Measurements from ENCODE around the gene AP3M1. TPM values are rescaled to one million over a fixed set of nuclear protein-coding genes. Genes with fewer than 3 reads are reported as not detected.

Gene AP3M1
- total RNA-seq, 2 donors from 2014 or later, result 47.2 to 53.5 TPM

- DNase-seq, result no peak
- WGBS, 2 experiments (ENCODE audit: insufficient coverage in 1 of 2, insufficient read length in 1 of 2), result 86 to 89% methylated on average over 2 to 3 of the region's 3 CpGs
- no peaks in the 10 kb centered on the region for H3K4me1 Mint-ChIP-seq
- Histone ChIP-seq H3K9me3 (ENCODE audit: control insufficient read depth, low read length) (no peaks in the 10 kb centered on the region), H3K4me1 (ENCODE audit: control insufficient read depth, insufficient read depth, low read length) (no peaks in the 10 kb centered on the region), H3K27me3 (ENCODE audit: control insufficient read depth, insufficient read depth, low read length, poor library complexity, severe bottlenecking) (no peaks in the 10 kb centered on the region), H3K9ac (ENCODE audit: extremely low read depth, low read length, poor library complexity, severe bottlenecking) (no peak overlapping the region), H3K27ac (ENCODE audit: low read depth, low read length) (no peak overlapping the region), H3K4me3 (ENCODE audit: low read length) (no peak overlapping the region), H3K36me3 (ENCODE audit: control insufficient read depth, insufficient read depth, low read length) (peaks cover 95% of the 10 kb centered on the region)
- no peaks in the 10 kb centered on the region for H3K9me3 Mint-ChIP-seq
- no peak for TF ChIP-seq CTCF (conservative IDR thresholded peaks at IDR 0.05)
- H3K4me3 Mint-ChIP-seq, result no peak overlapping the region
- peak overlapping the region; percentile 11 for H3K27ac Mint-ChIP-seq
- peaks cover 87% of the 10 kb centered on the region for H3K36me3 Mint-ChIP-seq (ENCODE audit: low read depth)
- no peaks in the 10 kb centered on the region for H3K27me3 Mint-ChIP-seq (ENCODE audit: insufficient read depth)
These were observed 51.2 kb downstream of the AP3M1 start for GRCh38 chr10:74099420-74099819.

GRCh38 chr10:74097776-74098175, 52.9 kb downstream of the AP3M1 start:
- Mint-ChIP-seq H3K27ac (no peak overlapping the region), H3K36me3 (ENCODE audit: low read depth) (peaks cover 87% of the 10 kb centered on the region), H3K9me3 (no peaks in the 10 kb centered on the region), H3K4me1 (no peaks in the 10 kb centered on the region), H3K27me3 (ENCODE audit: insufficient read depth) (no peaks in the 10 kb centered on the region), H3K4me3 (no peak overlapping the region)
- Histone ChIP-seq H3K27ac (ENCODE audit: low read depth, low read length) (no peak overlapping the region), H3K4me1 (ENCODE audit: control insufficient read depth, insufficient read depth, low read length) (no peaks in the 10 kb centered on the region), H3K9ac (ENCODE audit: extremely low read depth, low read length, poor library complexity, severe bottlenecking) (no peak overlapping the region), H3K4me3 (ENCODE audit: low read length) (no peak overlapping the region), H3K27me3 (ENCODE audit: control insufficient read depth, insufficient read depth, low read length, poor library complexity, severe bottlenecking) (no peaks in the 10 kb centered on the region), H3K9me3 (ENCODE audit: control insufficient read depth, low read length) (no peaks in the 10 kb centered on the region), H3K36me3 (ENCODE audit: control insufficient read depth, insufficient read depth, low read length) (peaks cover 95% of the 10 kb centered on the region)
- TF ChIP-seq CTCF (conservative IDR thresholded peaks at IDR 0.05), result no peak
- 94 to 98% methylated on average over 6 to 9 of the region's 9 CpGs for WGBS, 2 experiments (ENCODE audit: insufficient coverage in 1 of 2, insufficient read length in 1 of 2)
- DNase-seq, result no peak

GRCh38 chr10:74096777-74097176, 53.9 kb downstream of the AP3M1 start:
- Histone ChIP-seq H3K9me3 (ENCODE audit: control insufficient read depth, low read length) (no peaks in the 10 kb centered on the region), H3K4me3 (ENCODE audit: low read length) (no peak overlapping the region), H3K9ac (ENCODE audit: extremely low read depth, low read length, poor library complexity, severe bottlenecking) (no peak overlapping the region), H3K4me1 (ENCODE audit: control insufficient read depth, insufficient read depth, low read length) (no peaks in the 10 kb centered on the region), H3K27ac (ENCODE audit: low read depth, low read length) (no peak overlapping the region), H3K27me3 (ENCODE audit: control insufficient read depth, insufficient read depth, low read length, poor library complexity, severe bottlenecking) (no peaks in the 10 kb centered on the region), H3K36me3 (ENCODE audit: control insufficient read depth, insufficient read depth, low read length) (peaks cover 94% of the 10 kb centered on the region)
- Mint-ChIP-seq H3K4me3 (no peak overlapping the region), H3K9me3 (no peaks in the 10 kb centered on the region), H3K27ac (peak overlapping the region; percentile 41), H3K27me3 (ENCODE audit: insufficient read depth) (no peaks in the 10 kb centered on the region), H3K4me1 (peaks cover 2% of the 10 kb centered on the region), H3K36me3 (ENCODE audit: low read depth) (peaks cover 87% of the 10 kb centered on the region)
- no peak for TF ChIP-seq CTCF (conservative IDR thresholded peaks at IDR 0.05)
- 98 to 100% methylated on average over 2 of the region's 2 CpGs for WGBS, 2 experiments (ENCODE audit: insufficient coverage in 1 of 2, insufficient read length in 1 of 2)
- DNase-seq, result no peak
